Breast epithelium (tissue), 3 donors: ENCODE data around the gene GPX5.

Experiments
- POLR2A ChIP-seq: fragments of 450-650 bp; IDR thresholded peaks from one replicate; pipeline ENCODE4 v1.6.1; 2016; ENCODE audit warnings: antibody characterized with exemption, mild to moderate bottlenecking, moderate library complexity
- POLR2AphosphoS5 ChIP-seq, 3 donors: sonication (generic); formaldehyde crosslinking; IDR thresholded peaks; one replicate each; pipeline ENCODE4 v1.6.1; 2017; ENCODE audit warnings: antibody characterized with exemption in 3 of 3
- TF ChIP-seq, protein P1 (sequence below), 3 donors: fragments of 450-650 bp; IDR thresholded peaks; one replicate each; pipeline ENCODE4 v1.5.1; 2016 to 2017; ENCODE audit warnings: antibody characterized with exemption in 3 of 3, mild to moderate bottlenecking in 3 of 3, moderate library complexity in 3 of 3

DNA sequence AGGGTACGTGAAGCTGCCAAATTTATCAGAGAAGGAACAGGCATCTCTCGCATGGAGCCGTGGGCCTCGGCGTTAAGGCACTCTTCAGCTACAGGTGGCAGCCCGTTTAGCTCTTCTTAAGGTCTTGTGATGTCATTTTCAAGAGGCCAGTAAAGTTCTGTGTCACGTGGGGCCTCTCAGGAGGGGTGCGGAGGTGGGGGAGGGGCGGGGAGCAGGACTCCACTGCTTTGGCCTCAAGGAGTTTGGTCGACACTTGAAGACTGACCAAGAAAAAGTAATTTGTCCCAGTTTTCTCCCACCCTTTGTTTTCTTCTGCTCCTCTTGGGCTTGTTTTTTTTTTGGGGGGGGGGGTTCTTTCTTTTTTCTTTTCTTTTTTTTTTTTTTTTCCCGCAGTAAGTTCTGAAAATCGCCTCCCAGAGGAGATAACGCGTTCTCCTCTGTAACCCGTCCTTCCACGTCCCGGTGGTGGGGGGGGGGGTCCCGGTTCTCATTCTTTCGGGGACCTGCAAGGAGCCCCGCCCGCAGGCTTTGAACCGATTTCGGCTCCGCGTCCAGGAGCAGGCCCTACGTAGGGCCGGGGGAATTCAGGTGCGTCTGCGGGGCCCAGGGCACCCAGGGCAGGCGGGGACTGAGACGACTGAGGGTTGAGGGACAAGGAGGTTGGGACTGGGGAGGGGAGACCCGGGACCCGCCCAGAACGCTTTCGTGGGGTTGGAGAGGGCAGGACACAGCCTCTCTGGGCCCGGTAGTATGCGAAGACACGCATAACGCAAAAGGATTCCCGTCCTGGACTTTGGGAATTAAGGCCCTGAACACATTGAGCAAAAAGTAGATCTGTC is 36.1 kb upstream of the GPX5 start:
- TF ChIP-seq, protein P1, sequence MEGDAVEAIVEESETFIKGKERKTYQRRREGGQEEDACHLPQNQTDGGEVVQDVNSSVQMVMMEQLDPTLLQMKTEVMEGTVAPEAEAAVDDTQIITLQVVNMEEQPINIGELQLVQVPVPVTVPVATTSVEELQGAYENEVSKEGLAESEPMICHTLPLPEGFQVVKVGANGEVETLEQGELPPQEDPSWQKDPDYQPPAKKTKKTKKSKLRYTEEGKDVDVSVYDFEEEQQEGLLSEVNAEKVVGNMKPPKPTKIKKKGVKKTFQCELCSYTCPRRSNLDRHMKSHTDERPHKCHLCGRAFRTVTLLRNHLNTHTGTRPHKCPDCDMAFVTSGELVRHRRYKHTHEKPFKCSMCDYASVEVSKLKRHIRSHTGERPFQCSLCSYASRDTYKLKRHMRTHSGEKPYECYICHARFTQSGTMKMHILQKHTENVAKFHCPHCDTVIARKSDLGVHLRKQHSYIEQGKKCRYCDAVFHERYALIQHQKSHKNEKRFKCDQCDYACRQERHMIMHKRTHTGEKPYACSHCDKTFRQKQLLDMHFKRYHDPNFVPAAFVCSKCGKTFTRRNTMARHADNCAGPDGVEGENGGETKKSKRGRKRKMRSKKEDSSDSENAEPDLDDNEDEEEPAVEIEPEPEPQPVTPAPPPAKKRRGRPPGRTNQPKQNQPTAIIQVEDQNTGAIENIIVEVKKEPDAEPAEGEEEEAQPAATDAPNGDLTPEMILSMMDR (IDR thresholded peaks at IDR 0.05) = no peak
- peak in 2 of 3 donors; percentile 36 to 37 for TF ChIP-seq POLR2AphosphoS5 (IDR thresholded peaks at IDR 0.05)
- TF ChIP-seq POLR2A = peak; percentile 32
